Uterus (tissue), 4 donors: Measurements from ENCODE around the gene PTPN20. TPM values are rescaled to one million over a fixed set of nuclear protein-coding genes. Genes with fewer than 3 reads are reported as not detected.

ENCODE experiments used
- DNase-seq, 2 donors: peaks; one replicate each; pipeline ENCODE4 v3.0.0-alpha.2; 2019 to 2020
- H3K27ac ChIP-seq, 2 donors: fragments of 200-600 bp; sonication (generic); 1 replicate in 1 of 2; 2 replicates in 1 of 2; pipeline ENCODE4 v1.5.1; 2016 to 2018
- H3K27me3 ChIP-seq, 2 donors: fragments of 200-600 bp; sonication (generic); one replicate each; pipeline ENCODE4 v1.5.1; 2018 to 2019; ENCODE audit warnings: control low read depth in 1 of 2
- H3K36me3 ChIP-seq, 2 donors: fragments of 200-600 bp; sonication (generic); one replicate each; pipeline ENCODE4 v1.5.1; 2019; ENCODE audit warnings: control low read depth in 1 of 2
- H3K4me1 ChIP-seq, 2 donors: fragments of 200-600 bp; sonication (generic); one replicate each; pipeline ENCODE4 v1.5.1; 2018 to 2019; ENCODE audit warnings: control low read depth in 1 of 2
- H3K4me3 ChIP-seq, 2 donors: fragments of 200-600 bp; sonication (generic); 1 replicate in 1 of 2; 2 replicates in 1 of 2; pipeline ENCODE4 v1.5.1; 2018 to 2019; ENCODE audit warnings: mild to moderate bottlenecking in 1 of 2
- H3K9me3 ChIP-seq, 2 donors: fragments of 200-600 bp; sonication (generic); one replicate each; pipeline ENCODE4 v1.5.1; 2019; ENCODE audit warnings: control low read depth in 1 of 2
- CTCF ChIP-seq, 4 experiments: fragments of 200-600 bp in 2 of 4; fragments of 450-650 bp in 2 of 4; sonication (generic) in 2 of 4; IDR thresholded peaks; one replicate each; pipeline ENCODE4 v1.5.1; 2016 to 2019; ENCODE audit warnings: antibody characterized with exemption in 4 of 4, mild to moderate bottlenecking in 2 of 4, moderate library complexity in 1 of 4
- POLR2A ChIP-seq, 2 donors: fragments of 450-650 bp; IDR thresholded peaks; one replicate each; pipeline ENCODE4 v1.6.1; 2016; ENCODE audit warnings: antibody characterized with exemption in 2 of 2, mild to moderate bottlenecking in 1 of 2, moderate library complexity in 1 of 2
- intact Hi-C: fragments of 100-400 bp; cut with DNase I; formaldehyde crosslinking; loops from one replicate; pipeline ENCODE4 v1.15.1; 2023; ENCODE audit warnings: low total_unique reads
- total RNA-seq, 4 donors: library from RNA; depleted of rRNA in 3 of 4; stranded (reverse); fragments of >200 nt in 3 of 4; gene quantifications; one replicate each; pipeline versions ENCODE4 v1.1.0 to v1.2.4, GENCODE V29; 2014 to 2023
- donor health status: DM: yes; HTN: yes; CAD: no.

Gene PTPN20
- total RNA-seq, 4 donors from 2014 or later, result 3.5 to 12.6 (median 4.4) TPM; not detected in 1

GRCh38 chr10:47023237-47024045 is 112.2 kb downstream of the PTPN20 start:
- Histone ChIP-seq H3K27ac (no peak overlapping the region), H3K27me3 (no peaks in the 10 kb centered on the region), H3K36me3 (no peaks in the 10 kb centered on the region), H3K9me3 (no peaks in the 10 kb centered on the region), H3K4me1 (no peaks in the 10 kb centered on the region), H3K4me3 (no peak overlapping the region)
- intact Hi-C loops, result no loop called here
- no peak for TF ChIP-seq CTCF (IDR thresholded peaks at IDR 0.05)
- TF ChIP-seq POLR2A (IDR thresholded peaks at IDR 0.05), result no peak
- DNase-seq, result no peak

GRCh38 chr10:47024046-47024322 is 112.8 kb downstream of the PTPN20 start:
- H3K27ac ChIP-seq, result no peak overlapping the region
- TF ChIP-seq POLR2A (IDR thresholded peaks at IDR 0.05) (no peak), CTCF (IDR thresholded peaks at IDR 0.05) (no peak)
- no peaks in the 10 kb centered on the region for H3K4me1 ChIP-seq
- intact Hi-C loops, result no loop called here
- H3K27me3 ChIP-seq, result no peaks in the 10 kb centered on the region
- DNase-seq, result no peak
- no peak overlapping the region for H3K4me3 ChIP-seq
- H3K9me3 ChIP-seq, result no peaks in the 10 kb centered on the region
- H3K36me3 ChIP-seq, result no peaks in the 10 kb centered on the region

- DNase-seq, result peak; percentile 42 to 53
- H3K4me1 ChIP-seq, result no peaks in the 10 kb centered on the region
- H3K27ac ChIP-seq, result no peak overlapping the region
- H3K4me3 ChIP-seq, result no peak overlapping the region
- TF ChIP-seq CTCF (IDR thresholded peaks at IDR 0.05) (peak; percentile 69 to 76 (median 72)), POLR2A (IDR thresholded peaks at IDR 0.05) (no peak)
- H3K27me3 ChIP-seq, result no peaks in the 10 kb centered on the region
- intact Hi-C loops, result no loop called here
- no peaks in the 10 kb centered on the region for H3K9me3 ChIP-seq
- no peaks in the 10 kb centered on the region for H3K36me3 ChIP-seq
Observed at GRCh38 chr10:47024399-47025252, 113.4 kb downstream of the PTPN20 start.

DNA sequence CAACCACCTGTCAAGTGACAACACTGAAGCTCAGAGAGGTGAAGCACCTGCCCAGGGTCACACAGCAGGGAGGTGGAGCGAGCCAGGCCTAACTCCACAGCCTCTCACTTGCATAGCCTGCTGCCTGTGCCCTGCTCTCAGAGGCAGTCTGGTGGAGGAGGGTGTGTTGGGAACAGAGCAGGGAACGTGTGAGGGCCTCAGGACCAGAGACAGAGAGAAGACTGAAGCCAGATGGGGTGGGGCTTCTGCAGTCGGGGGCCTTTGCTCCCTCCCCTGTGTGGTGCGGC is 114.0 kb downstream of the PTPN20 start:
- intact Hi-C loops, result no loop called here
- no peak overlapping the region for H3K27ac ChIP-seq
- no peak for DNase-seq

More for the DNA sequence above, 114.0 kb downstream of the PTPN20 start:
- Histone ChIP-seq H3K4me3 (no peak overlapping the region), H3K4me1 (no peaks in the 10 kb centered on the region), H3K9me3 (no peaks in the 10 kb centered on the region), H3K36me3 (no peaks in the 10 kb centered on the region), H3K27me3 (no peaks in the 10 kb centered on the region)
- TF ChIP-seq POLR2A (IDR thresholded peaks at IDR 0.05) (no peak), CTCF (IDR thresholded peaks at IDR 0.05) (no peak)
